ENCODE measurements around the gene LRRIQ4. TPM values are rescaled to one million over a fixed set of nuclear protein-coding genes. Genes with fewer than 3 reads are reported as not detected.

The LRRIQ4 gene
- total RNA-seq, 4 donors from 2014 or later = 0.23 TPM; not detected in 3

DNA sequence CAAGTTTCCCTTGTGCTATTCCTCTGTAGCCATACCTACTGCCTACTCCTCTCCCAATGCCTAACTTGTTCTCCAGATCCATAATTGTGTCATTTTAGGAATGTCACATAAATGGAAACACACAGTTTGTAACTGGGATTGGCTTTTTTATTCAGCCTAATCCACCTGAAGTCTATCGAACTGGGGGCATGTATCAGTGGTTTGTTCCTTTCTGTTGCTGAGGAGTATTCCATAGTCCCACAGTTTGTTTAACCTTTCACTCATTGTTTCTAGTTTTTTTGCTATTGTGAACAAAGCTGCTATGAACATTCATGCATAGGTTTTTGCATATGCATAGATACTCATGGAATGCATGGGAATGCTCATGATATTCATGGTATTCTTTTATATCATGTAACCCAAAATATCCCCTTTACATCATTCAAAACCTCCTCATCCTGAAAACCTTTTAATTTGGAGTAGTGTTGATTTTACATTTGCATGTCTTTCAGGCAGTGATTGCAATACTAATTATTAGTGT lies 25.9 kb downstream of the LRRIQ4 start:
- intact Hi-C loops (cut with DNase I) = no loop called here
- 93% methylated on average over 1 of the region's 1 CpG for WGBS
- TF ChIP-seq POLR2A (IDR thresholded peaks at IDR 0.05; ENCODE audit: low read depth) (no peak), POLR2AphosphoS5 (IDR thresholded peaks at IDR 0.05) (no peak), EP300 (IDR thresholded peaks at IDR 0.05) (no peak)
- TF ChIP-seq, protein P1, sequence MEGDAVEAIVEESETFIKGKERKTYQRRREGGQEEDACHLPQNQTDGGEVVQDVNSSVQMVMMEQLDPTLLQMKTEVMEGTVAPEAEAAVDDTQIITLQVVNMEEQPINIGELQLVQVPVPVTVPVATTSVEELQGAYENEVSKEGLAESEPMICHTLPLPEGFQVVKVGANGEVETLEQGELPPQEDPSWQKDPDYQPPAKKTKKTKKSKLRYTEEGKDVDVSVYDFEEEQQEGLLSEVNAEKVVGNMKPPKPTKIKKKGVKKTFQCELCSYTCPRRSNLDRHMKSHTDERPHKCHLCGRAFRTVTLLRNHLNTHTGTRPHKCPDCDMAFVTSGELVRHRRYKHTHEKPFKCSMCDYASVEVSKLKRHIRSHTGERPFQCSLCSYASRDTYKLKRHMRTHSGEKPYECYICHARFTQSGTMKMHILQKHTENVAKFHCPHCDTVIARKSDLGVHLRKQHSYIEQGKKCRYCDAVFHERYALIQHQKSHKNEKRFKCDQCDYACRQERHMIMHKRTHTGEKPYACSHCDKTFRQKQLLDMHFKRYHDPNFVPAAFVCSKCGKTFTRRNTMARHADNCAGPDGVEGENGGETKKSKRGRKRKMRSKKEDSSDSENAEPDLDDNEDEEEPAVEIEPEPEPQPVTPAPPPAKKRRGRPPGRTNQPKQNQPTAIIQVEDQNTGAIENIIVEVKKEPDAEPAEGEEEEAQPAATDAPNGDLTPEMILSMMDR (IDR thresholded peaks at IDR 0.05) = no peak
- Histone ChIP-seq H3K36me3 (no peaks in the 10 kb centered on the region), H3K4me3 (no peak overlapping the region), H3K27ac (replicated peaks in 1 of 4) (no peak overlapping the region), H3K27me3 (no peaks in the 10 kb centered on the region), H3K9me3 (no peaks in the 10 kb centered on the region), H3K4me1 (no peaks in the 10 kb centered on the region)
- DNase-seq (ENCODE audit: extremely low spot score) = no peak

DNA sequence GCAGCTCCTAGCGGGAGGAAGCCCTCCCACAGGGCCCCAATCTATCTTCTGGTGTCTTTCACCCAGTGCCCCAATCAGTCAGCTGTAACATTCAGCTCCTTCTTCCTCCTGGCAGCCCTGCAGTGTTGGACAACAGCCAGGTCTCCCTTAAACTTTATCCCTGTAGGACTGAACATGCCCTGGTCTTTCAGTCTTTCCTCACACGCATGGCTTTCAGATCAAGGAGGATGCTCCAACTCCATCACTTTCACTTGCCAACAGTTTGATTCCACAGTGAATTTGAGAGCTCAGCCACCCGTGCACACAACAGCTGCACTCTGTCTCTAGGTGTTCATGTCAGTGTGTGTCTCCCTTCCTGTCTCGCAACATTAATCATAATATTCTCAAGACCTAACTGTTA lies 28.5 kb downstream of the LRRIQ4 start:
- Histone ChIP-seq H3K27me3 (no peaks in the 10 kb centered on the region), H3K4me3 (no peak overlapping the region), H3K9me3 (no peaks in the 10 kb centered on the region), H3K36me3 (no peaks in the 10 kb centered on the region), H3K4me1 (no peaks in the 10 kb centered on the region), H3K27ac (replicated peaks in 1 of 4) (no peak overlapping the region)
- DNase-seq (ENCODE audit: extremely low spot score) = no peak
- WGBS = 51% methylated on average over 4 of the region's 4 CpGs
- TF ChIP-seq POLR2AphosphoS5 (IDR thresholded peaks at IDR 0.05) = no peak
- TF ChIP-seq EP300 (IDR thresholded peaks at IDR 0.05) = no peak
- TF ChIP-seq, protein P1 (IDR thresholded peaks at IDR 0.05) = no peak
- TF ChIP-seq POLR2A (IDR thresholded peaks at IDR 0.05; ENCODE audit: low read depth) = no peak
- intact Hi-C loops (cut with DNase I) = no loop called here

DNA sequence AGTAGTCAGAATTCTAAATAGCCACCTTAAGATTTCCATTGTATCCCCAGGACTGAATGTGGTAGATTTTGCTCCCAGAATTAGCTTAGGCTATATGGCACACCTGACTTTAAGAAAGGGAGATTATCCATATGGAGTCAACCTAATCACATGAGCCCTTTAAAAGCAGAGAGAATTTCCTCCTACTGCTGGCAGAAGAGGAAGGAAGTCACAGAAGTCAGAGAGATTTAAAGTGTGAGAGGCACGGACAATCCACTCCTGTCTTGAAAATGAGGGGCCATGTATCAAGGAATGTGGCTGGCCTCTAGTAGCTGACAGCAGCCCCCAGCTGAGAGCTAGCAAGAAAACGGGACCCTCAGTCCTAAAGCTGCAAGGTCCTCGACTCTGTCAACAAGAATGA lies 30.3 kb downstream of the LRRIQ4 start:
- Histone ChIP-seq H3K4me3 (no peak overlapping the region), H3K27ac (replicated peaks in 1 of 4) (no peak overlapping the region), H3K27me3 (no peaks in the 10 kb centered on the region), H3K4me1 (no peaks in the 10 kb centered on the region), H3K36me3 (no peaks in the 10 kb centered on the region), H3K9me3 (no peaks in the 10 kb centered on the region)
- 69% methylated on average over 3 of the region's 3 CpGs for WGBS
- intact Hi-C loops (cut with DNase I) = no loop called here
- TF ChIP-seq EP300 (IDR thresholded peaks at IDR 0.05) (no peak), POLR2AphosphoS5 (IDR thresholded peaks at IDR 0.05) (no peak), POLR2A (IDR thresholded peaks at IDR 0.05; ENCODE audit: low read depth) (no peak)
- TF ChIP-seq, protein P1 (IDR thresholded peaks at IDR 0.05) = no peak
- DNase-seq (ENCODE audit: extremely low spot score) = no peak

DNA sequence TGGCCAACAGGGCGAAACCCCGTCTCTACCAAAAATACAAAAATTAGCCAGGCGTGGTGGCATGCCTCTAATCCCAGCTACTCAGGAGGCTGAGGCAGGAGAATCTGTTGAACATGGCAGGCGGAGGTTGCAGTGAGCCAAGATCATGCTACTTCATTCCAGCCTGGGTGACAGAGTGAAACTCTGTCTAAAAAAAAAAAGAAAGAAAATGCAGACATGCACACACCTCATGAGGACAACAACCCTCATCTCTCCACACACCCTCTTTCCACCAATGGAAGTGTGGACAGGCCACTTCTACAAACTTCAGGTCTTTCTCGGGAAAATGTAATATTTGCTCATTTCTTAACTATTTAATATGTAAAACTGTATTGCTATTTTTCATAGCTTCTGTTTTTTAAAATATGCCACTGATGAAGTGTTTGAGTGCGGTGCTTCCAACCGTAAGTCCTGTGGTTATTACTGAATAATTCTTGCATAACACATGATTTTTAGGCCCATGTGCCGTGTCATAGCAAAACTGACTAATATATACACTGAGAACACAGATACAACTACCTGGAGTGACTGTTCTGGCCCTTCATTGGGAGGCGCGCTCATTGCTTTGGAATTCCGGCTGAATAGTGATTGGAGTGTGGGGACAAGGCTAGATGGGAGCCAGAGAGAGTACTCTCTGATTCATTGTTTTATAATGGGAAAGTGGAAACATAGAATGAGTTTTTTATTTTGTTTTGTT lies 34.0 kb downstream of the LRRIQ4 start:
- WGBS = 90% methylated on average over 11 of the region's 11 CpGs
- TF ChIP-seq, protein P1 (IDR thresholded peaks at IDR 0.05) = no peak
- TF ChIP-seq POLR2A (IDR thresholded peaks at IDR 0.05; ENCODE audit: low read depth) = no peak
- TF ChIP-seq POLR2AphosphoS5 (IDR thresholded peaks at IDR 0.05) = no peak
- TF ChIP-seq EP300 (IDR thresholded peaks at IDR 0.05) = no peak
- no peaks in the 10 kb centered on the region for H3K36me3 ChIP-seq
- H3K27ac ChIP-seq (replicated peaks in 1 of 4) = no peak overlapping the region
- no peak for DNase-seq (ENCODE audit: extremely low spot score)
- no peaks in the 10 kb centered on the region for H3K9me3 ChIP-seq
- intact Hi-C loops (cut with DNase I) = no loop called here
- no peak overlapping the region for H3K4me3 ChIP-seq
- H3K4me1 ChIP-seq = no peaks in the 10 kb centered on the region
- H3K27me3 ChIP-seq = no peaks in the 10 kb centered on the region
